HCT116 (cell line): ENCODE results near the gene CIAO2B. TPM values are rescaled to one million over a fixed set of nuclear protein-coding genes. Genes with fewer than 3 reads are reported as not detected.

Experiments
- ATAC-seq: fragments of 200-7000 bp; cut with Tn5 transposase; 2 replicates; pipeline ENCODE4 v1.9.1; 2020; ENCODE audit warnings: mild to moderate bottlenecking, moderate library complexity
- BruUV-seq: library from RNA; stranded (reverse); fragments of 400-500 nt; replicated peaks from 2 replicates; lab custom pipeline; 2021; lab: Mats Ljungman, UMichigan
- CTCF ChIA-PET: fragments of 300-600 bp; sonication (Branson Sonifier 250); formaldehyde crosslinking; loops from one replicate; lab custom pipeline; 2021; ENCODE audit warnings: antibody characterized with exemption; lab: Charles Lee
- POLR2A ChIA-PET: fragments of 300-600, 350-600 bp; sonication (Branson Sonifier 250); formaldehyde crosslinking; loops from one replicate; lab custom pipeline; 2021; ENCODE audit warnings: antibody characterized with exemption; lab: Charles Lee
- RAD21 ChIA-PET, 2 experiments: fragments of 300-600 bp; sonication (Branson Sonifier 250); formaldehyde crosslinking; loops; one replicate each; lab custom pipeline; 2023; ENCODE audit warnings: low total read pairs in 2 of 2; ENCODE audit not compliant: uncharacterized antibody in 2 of 2, unreplicated experiment in 2 of 2, low non-redundant PET in 1 of 2; lab: Charles Lee
- DNase-seq: peaks from one replicate; pipeline ENCODE4 v3.0.0-alpha.2; 2010; ENCODE audit warnings: low read depth, low spot score
- H2AFZ ChIP-seq: fragments of 200-600 bp; shearing (Covaris generic), sonication (generic); 2 replicates; pipeline ENCODE4 v1.6.1; 2017; ENCODE audit warnings: low read depth, mixed run types, mixed read lengths, antibody characterized with exemption, low read length; ENCODE audit not compliant: poor library complexity, severe bottlenecking
- H3K27ac ChIP-seq: 2 replicates; pipeline ENCODE4 v1.5.1; 2012; ENCODE audit warnings: low read depth, low read length
- H3K27me3 ChIP-seq: fragments of 200-600 bp; sonication (generic); 2 replicates; pipeline ENCODE4 v1.6.1; 2016; ENCODE audit warnings: mixed run types, low read length, mixed read lengths; ENCODE audit not compliant: insufficient read depth
- H3K36me3 ChIP-seq, 2 experiments: fragments of 200-500 bp in 1 of 2; fragments of 200-600 bp in 1 of 2; sonication (Bioruptor generic) in 1 of 2; sonication (generic) in 1 of 2; 2 replicates each; pipeline versions ENCODE4 v1.5.1 to v1.6.1; 2014 to 2016; ENCODE audit warnings: low read length in 2 of 2, inconsistent platforms in 1 of 2, mixed read lengths in 1 of 2, mixed run types in 1 of 2; ENCODE audit not compliant: insufficient read depth in 2 of 2, control insufficient read depth in 1 of 2
- H3K4me1 ChIP-seq, 2 experiments: fragments of 200-600 bp in 1 of 2; sonication (generic) in 1 of 2; 2 replicates each; pipeline versions ENCODE4 v1.5.1 to v1.6.1; 2012 to 2017; ENCODE audit warnings: low read length in 2 of 2, inconsistent platforms in 1 of 2, mild to moderate bottlenecking in 1 of 2, mixed read lengths in 1 of 2, mixed run types in 1 of 2, moderate library complexity in 1 of 2; ENCODE audit not compliant: insufficient read depth in 2 of 2, control insufficient read depth in 1 of 2
- H3K4me2 ChIP-seq: fragments of 200-600 bp; sonication (generic); 2 replicates; pipeline ENCODE4 v1.6.1; 2017; ENCODE audit warnings: mixed run types, low read length, mixed read lengths
- H3K4me3 ChIP-seq, 2 experiments: fragments of 200-600 bp in 1 of 2; sonication (generic) in 1 of 2; replicated peaks in 1 of 2; 2 replicates each; pipeline ENCODE4 v1.5.1; 2011 to 2016; ENCODE audit warnings: low read length in 2 of 2, control low read depth in 1 of 2, low read depth in 1 of 2, mild to moderate bottlenecking in 1 of 2, mixed read lengths in 1 of 2, mixed run types in 1 of 2
- H3K79me2 ChIP-seq: fragments of 200-600 bp; sonication (generic); 2 replicates; pipeline ENCODE4 v1.6.1; 2017; ENCODE audit warnings: mild to moderate bottlenecking, mixed run types, low read length, moderate library complexity, mixed read lengths; ENCODE audit not compliant: insufficient read depth
- H3K9ac ChIP-seq: fragments of 200-600 bp; sonication (generic); 2 replicates; pipeline ENCODE4 v1.6.1; 2016; ENCODE audit warnings: low read length, mixed read lengths
- H3K9me2 ChIP-seq: fragments of 200-600 bp; sonication (generic), shearing (Covaris generic); 2 replicates; pipeline ENCODE4 v1.6.1; 2017; ENCODE audit warnings: mixed run types, mild to moderate bottlenecking, moderate library complexity; ENCODE audit not compliant: insufficient read depth
- H3K9me3 ChIP-seq, 2 experiments: fragments of 200-500 bp in 1 of 2; fragments of 200-600 bp in 1 of 2; sonication (Bioruptor generic) in 1 of 2; sonication (generic) in 1 of 2; 2 replicates each; pipeline ENCODE4 v1.6.1; 2014 to 2017; ENCODE audit warnings: low read length in 2 of 2, mixed read lengths in 2 of 2, inconsistent platforms in 1 of 2, low read depth in 1 of 2, mild to moderate bottlenecking in 1 of 2, mixed run types in 1 of 2, moderate library complexity in 1 of 2; ENCODE audit not compliant: control insufficient read depth in 1 of 2, insufficient read depth in 1 of 2
- H4K20me1 ChIP-seq: fragments of 200-600 bp; sonication (generic), shearing (Covaris generic); 2 replicates; pipeline ENCODE4 v1.6.1; 2017; ENCODE audit warnings: mixed run types, mild to moderate bottlenecking, moderate library complexity; ENCODE audit not compliant: insufficient read depth
- CBX3 ChIP-seq: IDR thresholded peaks from 2 replicates; pipeline ENCODE4 v1.6.1; 2012; ENCODE audit warnings: low read depth
- CEBPB ChIP-seq: IDR thresholded peaks from 2 replicates; pipeline ENCODE4 v1.6.1; 2012; ENCODE audit warnings: low read depth
- CTCF ChIP-seq, 3 experiments: fragments of 200-600 bp in 1 of 3; sonication (generic) in 1 of 3; IDR thresholded peaks in 2 of 3; conservative IDR thresholded peaks in 1 of 3; 2 replicates each; pipeline ENCODE4 v1.5.1; 2012 to 2017; ENCODE audit warnings: low read depth in 2 of 3, low read length in 2 of 3, antibody characterized with exemption in 1 of 3, borderline replicate concordance in 1 of 3, control low read depth in 1 of 3, mild to moderate bottlenecking in 1 of 3, mixed read lengths in 1 of 3, mixed run types in 1 of 3, moderate library complexity in 1 of 3; ENCODE audit not compliant: insufficient read depth in 1 of 3
- EGR1 ChIP-seq: IDR thresholded peaks from 2 replicates; pipeline ENCODE4 v1.6.1; 2012; ENCODE audit warnings: low read depth
- FOSL1 ChIP-seq: IDR thresholded peaks from 2 replicates; pipeline ENCODE4 v1.6.1; 2012; ENCODE audit warnings: low read depth
- JUND ChIP-seq: IDR thresholded peaks from 2 replicates; pipeline ENCODE4 v1.6.1; 2012
- MAX ChIP-seq: IDR thresholded peaks from 2 replicates; pipeline ENCODE4 v1.6.1; 2012
- POLR2AphosphoS5 ChIP-seq: IDR thresholded peaks from 2 replicates; pipeline ENCODE4 v1.6.1; 2011; ENCODE audit warnings: mild to moderate bottlenecking, low read depth, low read length, moderate library complexity
- SIN3A ChIP-seq: IDR thresholded peaks from 2 replicates; pipeline ENCODE4 v1.6.1; 2012; ENCODE audit warnings: low read depth
- SP1 ChIP-seq: IDR thresholded peaks from 2 replicates; pipeline ENCODE4 v1.6.1; 2012; ENCODE audit warnings: low read depth
- TCF7L2 ChIP-seq: IDR thresholded peaks from 2 replicates; pipeline ENCODE4 v1.7.0; 2011; ENCODE audit warnings: borderline replicate concordance, inconsistent platforms; ENCODE audit not compliant: insufficient read depth, insufficient read length; ENCODE audit errors: extremely low read depth
- YY1 ChIP-seq: IDR thresholded peaks from 2 replicates; pipeline ENCODE4 v1.6.1; 2011; ENCODE audit warnings: low read length, low read depth, moderate library complexity, mild to moderate bottlenecking; ENCODE audit not compliant: insufficient replicate concordance; ENCODE audit errors: extremely low read depth
- intact Hi-C: fragments of 100-400 bp; cut with micrococcal nuclease; formaldehyde crosslinking; loops from 2 replicates; pipeline ENCODE4 v1.10.0; 2022
- total RNA-seq: library from RNA; stranded (reverse); gene quantifications from one replicate; pipeline ENCODE4 v1.2.1, GENCODE V29; 2021; ENCODE audit not compliant: unreplicated experiment
- TF ChIP-seq, protein P1 (sequence below): IDR thresholded peaks from 2 replicates; pipeline ENCODE4 v1.6.1; 2012; ENCODE audit warnings: low read depth

Gene CIAO2B
- total RNA-seq, 1 experiment from 2014 or later = 113 TPM

GRCh38 chr16:66911112-66911511 is 23.1 kb downstream of the CIAO2B start:
- intact Hi-C loops = no loop called here
- H3K9me3 ChIP-seq = no peaks in the 10 kb centered on the region
- POLR2A ChIA-PET = no interaction called here
- DNase-seq (no peak), ATAC-seq (0 out of 2 replicates have a peak, but pooled peaks have one; percentile 13)
- no peaks in the 10 kb centered on the region for H3K36me3 ChIP-seq
- RAD21 ChIA-PET = interaction anchor here in 1 of 2 experiments (0.8 kb wide), 1 partner anchor 462 kb away, joined by 3 read pairs; no protein-coding TSS in a partner anchor
- CTCF ChIA-PET = interaction anchor here (1.8 to 2.2 kb wide), 3 partner anchors 16 to 50 kb away, joined by 5 to 10 read pairs (median 9); partner anchors contain the start of gene CES3
- H4K20me1 ChIP-seq = no peaks in the 10 kb centered on the region
- no peaks in the 10 kb centered on the region for H3K79me2 ChIP-seq
- H2AFZ ChIP-seq = no peak overlapping the region
- BruUV-seq = no TSS peak
- H3K4me2 ChIP-seq = peak overlapping the region; percentile 28; the same call in 1 of the 2 replicates
- TF ChIP-seq CBX3 (no peak), MAX (no peak), TCF7L2 (no peak), FOSL1 (no peak), CEBPB (no peak), SIN3A (no peak), EGR1 (no peak), POLR2AphosphoS5 (no peak), CTCF (IDR thresholded peaks at IDR 0.05 in 2 of 3, conservative IDR thresholded peaks at IDR 0.05 in 1 of 3; ENCODE audit: borderline replicate concordance in 1 of 3, insufficient read depth in 1 of 3, low read depth in 2 of 3, low read length in 2 of 3) (no peak), YY1 (no peak), JUND (no peak), SP1 (no peak)
- TF ChIP-seq, protein P1, sequence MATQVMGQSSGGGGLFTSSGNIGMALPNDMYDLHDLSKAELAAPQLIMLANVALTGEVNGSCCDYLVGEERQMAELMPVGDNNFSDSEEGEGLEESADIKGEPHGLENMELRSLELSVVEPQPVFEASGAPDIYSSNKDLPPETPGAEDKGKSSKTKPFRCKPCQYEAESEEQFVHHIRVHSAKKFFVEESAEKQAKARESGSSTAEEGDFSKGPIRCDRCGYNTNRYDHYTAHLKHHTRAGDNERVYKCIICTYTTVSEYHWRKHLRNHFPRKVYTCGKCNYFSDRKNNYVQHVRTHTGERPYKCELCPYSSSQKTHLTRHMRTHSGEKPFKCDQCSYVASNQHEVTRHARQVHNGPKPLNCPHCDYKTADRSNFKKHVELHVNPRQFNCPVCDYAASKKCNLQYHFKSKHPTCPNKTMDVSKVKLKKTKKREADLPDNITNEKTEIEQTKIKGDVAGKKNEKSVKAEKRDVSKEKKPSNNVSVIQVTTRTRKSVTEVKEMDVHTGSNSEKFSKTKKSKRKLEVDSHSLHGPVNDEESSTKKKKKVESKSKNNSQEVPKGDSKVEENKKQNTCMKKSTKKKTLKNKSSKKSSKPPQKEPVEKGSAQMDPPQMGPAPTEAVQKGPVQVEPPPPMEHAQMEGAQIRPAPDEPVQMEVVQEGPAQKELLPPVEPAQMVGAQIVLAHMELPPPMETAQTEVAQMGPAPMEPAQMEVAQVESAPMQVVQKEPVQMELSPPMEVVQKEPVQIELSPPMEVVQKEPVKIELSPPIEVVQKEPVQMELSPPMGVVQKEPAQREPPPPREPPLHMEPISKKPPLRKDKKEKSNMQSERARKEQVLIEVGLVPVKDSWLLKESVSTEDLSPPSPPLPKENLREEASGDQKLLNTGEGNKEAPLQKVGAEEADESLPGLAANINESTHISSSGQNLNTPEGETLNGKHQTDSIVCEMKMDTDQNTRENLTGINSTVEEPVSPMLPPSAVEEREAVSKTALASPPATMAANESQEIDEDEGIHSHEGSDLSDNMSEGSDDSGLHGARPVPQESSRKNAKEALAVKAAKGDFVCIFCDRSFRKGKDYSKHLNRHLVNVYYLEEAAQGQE = no peak
- H3K9ac ChIP-seq = no peak overlapping the region
- no peaks in the 10 kb centered on the region for H3K27me3 ChIP-seq
- H3K4me3 ChIP-seq = no peak overlapping the region
- peaks cover 0 to 13% of the 10 kb centered on the region in 2 experiments; a peak in 3 of 4 replicates for H3K4me1 ChIP-seq
- H3K9me2 ChIP-seq = no peaks in the 10 kb centered on the region
- no peak overlapping the region for H3K27ac ChIP-seq
